Spleen (tissue), 11 donors: ENCODE results near the gene FAM20A. TPM values are rescaled to one million over a fixed set of nuclear protein-coding genes. Genes with fewer than 3 reads are reported as not detected.
"Not testable (repeated sequence)": the region's sequence is repeated elsewhere in the genome, so short reads cannot be mapped to it uniquely, and the experiment has no call there.

ENCODE experiments used
- DNase-seq: peaks from one replicate; pipeline ENCODE4 v3.0.0-alpha.2; 2020
- H3K27ac ChIP-seq, 8 donors: fragments of 200-600 bp; sonication (generic) in 7 of 8; 1 replicate in 4 of 8; 2 replicates in 4 of 8; pipeline versions ENCODE4 v1.5.0 to v1.8.0; 2016 to 2021; ENCODE audit warnings: inconsistent platforms in 4 of 8, mild to moderate bottlenecking in 4 of 8, moderate library complexity in 1 of 8
- H3K27me3 ChIP-seq, 7 donors: fragments of 200-600 bp; sonication (generic) in 6 of 7; replicated peaks in 1 of 7; 1 replicate in 4 of 7; 2 replicates in 3 of 7; pipeline versions ENCODE4 v1.5.0 to v1.8.0; 2016 to 2021; ENCODE audit warnings: inconsistent platforms in 3 of 7, mild to moderate bottlenecking in 1 of 7
- H3K36me3 ChIP-seq, 6 donors: fragments of 200-600 bp; sonication (generic) in 5 of 6; 1 replicate in 4 of 6; 2 replicates in 2 of 6; pipeline versions ENCODE4 v1.5.0 to v1.8.0; 2016 to 2021; ENCODE audit warnings: inconsistent platforms in 2 of 6
- H3K4me1 ChIP-seq, 6 donors: fragments of 200-600 bp; sonication (generic) in 5 of 6; 1 replicate in 3 of 6; 2 replicates in 3 of 6; pipeline versions ENCODE4 v1.5.0 to v1.8.0; 2016 to 2021; ENCODE audit warnings: inconsistent platforms in 3 of 6
- H3K4me3 ChIP-seq, 8 donors: fragments of 200-600 bp; sonication (generic) in 7 of 8; 1 replicate in 4 of 8; 2 replicates in 4 of 8; pipeline versions ENCODE4 v1.5.0 to v1.8.0; 2016 to 2021; ENCODE audit warnings: inconsistent platforms in 4 of 8, mild to moderate bottlenecking in 4 of 8, moderate library complexity in 2 of 8
- H3K9me3 ChIP-seq, 8 donors: fragments of 200-600 bp; sonication (generic) in 7 of 8; 1 replicate in 4 of 8; 2 replicates in 4 of 8; pipeline versions ENCODE4 v1.5.0 to v1.8.0; 2016 to 2021; ENCODE audit warnings: inconsistent platforms in 4 of 8
- CTCF ChIP-seq, 11 experiments: fragments of 200-600 bp in 7 of 11; fragments of 450-650 bp in 4 of 11; sonication (generic) in 4 of 11; IDR thresholded peaks in 8 of 11; conservative IDR thresholded peaks in 3 of 11; 1 replicate in 7 of 11; 2 replicates in 4 of 11; pipeline versions ENCODE4 v1.4.0 to v1.8.0; 2016 to 2021; ENCODE audit warnings: antibody characterized with exemption in 11 of 11, inconsistent platforms in 4 of 11, mild to moderate bottlenecking in 1 of 11
- POLR2A ChIP-seq, 3 donors: fragments of 450-650 bp; IDR thresholded peaks; one replicate each; pipeline ENCODE4 v1.5.1; 2017; ENCODE audit warnings: antibody characterized with exemption in 3 of 3, mild to moderate bottlenecking in 1 of 3
- POLR2AphosphoS5 ChIP-seq, 3 donors: sonication (generic); formaldehyde crosslinking; IDR thresholded peaks; one replicate each; pipeline ENCODE4 v1.5.1; 2017; ENCODE audit warnings: antibody characterized with exemption in 3 of 3
- WGBS, 5 donors: extraction: QIAGEN DNeasy Blood & Tissue Kit in 3 of 5; methylation state at CpG; one replicate each; pipeline versions ENCODE4 v1.1.5 to v1.1.7; 2013 to 2018; 5-methylcytosine and 5-hydroxymethylcytosine counted together
- intact Hi-C: fragments of 100-400 bp; cut with DNase I; formaldehyde crosslinking; loops from one replicate; pipeline ENCODE4 v1.15.0; 2023; ENCODE audit warnings: low total_unique reads
- polyA plus RNA-seq, 3 donors: library from polyadenylated mRNA; stranded (reverse); fragments of 200-250 nt; gene quantifications; one replicate each; pipeline ENCODE4 v1.2.1, GENCODE V29; 2013
- total RNA-seq, 7 donors: library from RNA; depleted of rRNA in 3 of 7; stranded (reverse); fragments of >200 nt in 3 of 7; fragmentation: NEBNext Ultra II Directional in 4 of 7; extraction: Animal tissue kit (Norgen Biotek cat#: 25700) in 4 of 7; gene quantifications; one replicate each; pipeline versions ENCODE4 v1.1.0 to v1.2.1, GENCODE V29; 2016 to 2021
- donor health status: healthy with polysubstance abuse.
- donor health status: DM: no; HTN: no; CAD: no; lungs with moderate emphysema.
- donor health status: DM: no; HTN: no; CAD: no.
- donor health status: Bipolar disorder and iron deficiency.
- donor health status: healthy.
- donor health status: DM: no; HTN: no; CAD: no.
- donor health status: DM: yes; HTN: yes; CAD: no.

FAM20A gene
- total and polyA plus RNA-seq, 10 donors: 5.0 to 58.0 (median 26.1) TPM

DNA sequence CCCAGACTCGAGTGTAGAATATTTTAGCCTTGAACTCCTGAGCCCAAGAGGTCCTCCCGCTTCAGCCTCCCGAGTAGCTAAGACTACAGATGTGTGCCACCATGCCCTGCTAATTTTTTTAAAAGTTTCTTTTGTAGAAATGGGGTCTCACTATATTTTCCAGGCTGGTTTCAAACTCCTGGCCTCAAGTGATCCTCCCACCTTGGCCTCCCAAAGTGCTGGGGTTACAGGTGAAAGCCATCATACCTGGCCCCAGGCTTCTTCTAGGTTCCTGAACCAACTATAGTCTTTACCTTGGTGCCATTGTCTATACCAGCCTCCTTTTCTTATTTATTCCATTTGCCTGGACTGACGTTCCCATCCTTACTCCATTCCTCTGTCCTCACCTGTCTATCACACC lies 106.1 kb downstream of the FAM20A start:
- no peaks in the 10 kb centered on the region for H3K36me3 ChIP-seq
- TF ChIP-seq CTCF (IDR thresholded peaks at IDR 0.05 in 8 of 11, conservative IDR thresholded peaks at IDR 0.05 in 3 of 11) (no peak), POLR2AphosphoS5 (IDR thresholded peaks at IDR 0.05) (no peak), POLR2A (IDR thresholded peaks at IDR 0.05) (no peak)
- H3K9me3 ChIP-seq: no peaks in the 10 kb centered on the region
- H3K4me1 ChIP-seq: peaks cover 21 to 70% (median 58%) of the 10 kb centered on the region in 6 donors
- intact Hi-C loops: no loop called here
- WGBS, 5 donors: 92 to 94% (median 93%) methylated on average over 4 of the region's 4 CpGs
- no peak for DNase-seq
- no peak overlapping the region for H3K4me3 ChIP-seq
- H3K27me3 ChIP-seq: no peaks in the 10 kb centered on the region
- no peak overlapping the region for H3K27ac ChIP-seq

DNA sequence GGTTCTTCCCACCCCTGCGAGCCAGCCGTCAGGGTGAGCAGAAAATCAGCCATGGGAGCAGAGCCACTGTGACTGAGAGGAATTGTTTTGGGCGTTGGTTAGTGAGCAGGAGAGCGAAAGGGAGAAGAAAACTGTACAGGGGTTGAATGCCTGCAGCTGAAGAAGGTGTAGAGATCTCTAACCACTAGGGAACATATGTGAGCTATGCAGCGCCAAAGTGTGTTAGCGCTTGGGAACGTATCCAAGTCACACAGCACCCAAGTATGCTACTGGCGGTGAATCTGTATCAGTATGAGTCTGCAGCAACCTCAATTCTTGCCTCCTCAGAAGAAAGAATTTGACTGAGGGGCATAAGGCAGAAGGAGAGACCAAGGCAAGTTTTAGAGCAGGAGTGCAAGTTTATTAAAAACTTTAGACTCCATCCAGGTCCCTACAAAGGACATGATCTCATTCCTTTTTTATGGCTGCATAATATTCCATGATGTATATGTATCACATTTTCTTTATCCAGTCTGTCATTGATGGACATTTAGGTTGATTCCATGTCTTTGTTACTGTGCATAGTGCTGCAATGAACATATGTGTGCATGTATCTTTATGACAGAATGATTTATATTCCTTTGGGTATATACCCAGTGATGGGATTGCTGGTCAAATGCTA lies 108.6 kb downstream of the FAM20A start:
- H3K4me1 ChIP-seq: peaks cover 6 to 63% (median 50%) of the 10 kb centered on the region in 6 donors
- H3K27me3 ChIP-seq, H3K9me3 ChIP-seq, intact Hi-C loops, DNase-seq, H3K36me3 ChIP-seq: not testable (repeated sequence)
- peak overlapping the region in 1 of 8 donors; percentile 25 for H3K4me3 ChIP-seq
- 83 to 97% (median 92%) methylated on average over 8 of the region's 8 CpGs for WGBS, 5 donors
- H3K27ac ChIP-seq: peak overlapping the region in 5 of 8 donors; percentile 67 to 86 (median 77)

DNA sequence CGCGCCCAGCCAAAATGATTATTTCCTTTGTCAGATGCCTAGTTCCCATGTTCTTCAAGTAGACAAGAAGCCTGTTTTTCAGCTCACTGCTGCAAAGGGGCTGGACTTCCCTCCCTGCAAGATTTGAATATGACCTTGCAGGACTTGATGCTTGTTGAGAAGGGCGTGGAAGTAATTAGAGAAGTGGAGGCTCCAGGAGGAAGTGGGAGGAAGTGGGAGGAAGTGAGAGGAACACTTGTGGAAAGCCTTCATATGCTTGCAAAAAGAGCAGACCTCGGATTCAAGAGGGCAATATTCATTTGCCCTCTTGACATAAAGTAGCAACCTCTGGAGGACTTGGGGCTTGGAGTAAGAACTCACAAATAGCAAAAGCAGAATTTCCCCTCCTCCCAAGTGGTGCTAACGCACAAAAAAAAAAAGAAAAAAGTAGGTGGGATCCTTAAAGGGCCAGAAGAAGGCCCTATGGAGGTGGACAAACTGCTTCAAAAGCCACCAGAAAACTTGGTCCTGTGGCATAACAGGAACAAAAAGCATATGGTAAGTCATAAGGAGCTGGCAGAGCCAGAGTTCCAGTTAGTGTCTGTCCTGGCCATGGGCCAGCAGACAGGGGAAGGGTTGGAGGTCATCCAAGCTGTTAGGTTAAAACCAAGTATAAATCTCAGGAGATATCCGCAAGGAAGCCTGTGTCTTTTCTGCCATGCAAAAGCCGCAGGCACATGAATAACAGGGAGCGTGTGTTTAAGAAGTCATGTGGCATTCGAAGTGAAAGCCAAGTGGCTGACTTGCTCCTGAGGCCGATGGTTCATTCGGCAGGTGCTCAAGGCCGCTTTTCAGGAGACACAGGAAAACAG lies 109.6 kb downstream of the FAM20A start:
- Histone ChIP-seq H3K4me1 (peaks cover 6 to 65% (median 50%) of the 10 kb centered on the region in 6 donors), H3K27ac (peak overlapping the region in 7 of 8 donors; percentile 53 to 86 (median 68))
- intact Hi-C loops: no loop called here

GRCh38 chr17:68489919-68490318 lies 111.2 kb downstream of the FAM20A start:
- no peaks in the 10 kb centered on the region for H3K27me3 ChIP-seq
- WGBS, 5 donors: 64 to 88% (median 79%) methylated on average over 4 of the region's 4 CpGs
- no peak for TF ChIP-seq CTCF (IDR thresholded peaks at IDR 0.05 in 8 of 11, conservative IDR thresholded peaks at IDR 0.05 in 3 of 11)
- intact Hi-C loops: no loop called here
- no peaks in the 10 kb centered on the region for H3K9me3 ChIP-seq
- no peaks in the 10 kb centered on the region for H3K36me3 ChIP-seq
- no peak for DNase-seq
- no peak overlapping the region for H3K4me3 ChIP-seq
- peak overlapping the region in 1 of 8 donors; percentile 86 for H3K27ac ChIP-seq
- H3K4me1 ChIP-seq: peaks cover 6 to 79% (median 60%) of the 10 kb centered on the region in 6 donors

More for the DNA sequence above, 109.6 kb downstream of the FAM20A start:
- DNase-seq: no peak
- H3K36me3 ChIP-seq: no peaks in the 10 kb centered on the region
- no peaks in the 10 kb centered on the region for H3K27me3 ChIP-seq
- TF ChIP-seq CTCF (IDR thresholded peaks at IDR 0.05 in 8 of 11, conservative IDR thresholded peaks at IDR 0.05 in 3 of 11) (no peak), POLR2A (IDR thresholded peaks at IDR 0.05) (no peak), POLR2AphosphoS5 (IDR thresholded peaks at IDR 0.05) (peak in 1 of 3 donors; percentile 71)
- H3K4me3 ChIP-seq: peak overlapping the region in 1 of 8 donors; percentile 25
- H3K9me3 ChIP-seq: no peaks in the 10 kb centered on the region
- WGBS, 5 donors: 44 to 52% (median 47%) methylated on average over 12 of the region's 12 CpGs

Other genes with a start within 250 kb of the FAM20A start
- 10 to 100 TPM; 23.6 to 38.3 (median 27.8) TPM for gene WIPI1, start 143.9 kb downstream of the FAM20A start, total RNA-seq
- 1 to 10 TPM; 7.2 to 9.5 (median 7.7) TPM for gene WIPI1, start 143.9 kb downstream of the FAM20A start, polyA plus RNA-seq
- 100 to 1,000 TPM; 293 to 392 (median 319) TPM for gene PRKAR1A, start 88.9 kb downstream of the FAM20A start, total RNA-seq
- 10 to 100 TPM; 36.2 to 72.3 (median 52.9) TPM for gene PRKAR1A, start 88.9 kb downstream of the FAM20A start, polyA plus RNA-seq